HCT116 (cell line): ENCODE measurements around the gene FBP1. TPM values are rescaled to one million over a fixed set of nuclear protein-coding genes. Genes with fewer than 3 reads are reported as not detected.
"Not testable (repeated sequence)": the region's sequence is repeated elsewhere in the genome, so short reads cannot be mapped to it uniquely, and the experiment has no call there.

Source experiments
- ATAC-seq: fragments of 200-7000 bp; cut with Tn5 transposase; 2 replicates; pipeline ENCODE4 v1.9.1; 2020; ENCODE audit warnings: mild to moderate bottlenecking, moderate library complexity
- BruUV-seq: library from RNA; stranded (reverse); fragments of 400-500 nt; replicated peaks from 2 replicates; lab custom pipeline; 2021; lab: Mats Ljungman, UMichigan
- CTCF ChIA-PET: fragments of 300-600 bp; sonication (Branson Sonifier 250); formaldehyde crosslinking; loops from one replicate; lab custom pipeline; 2021; ENCODE audit warnings: antibody characterized with exemption; lab: Charles Lee
- POLR2A ChIA-PET: fragments of 300-600, 350-600 bp; sonication (Branson Sonifier 250); formaldehyde crosslinking; loops from one replicate; lab custom pipeline; 2021; ENCODE audit warnings: antibody characterized with exemption; lab: Charles Lee
- RAD21 ChIA-PET, 2 experiments: fragments of 300-600 bp; sonication (Branson Sonifier 250); formaldehyde crosslinking; loops; one replicate each; lab custom pipeline; 2023; ENCODE audit warnings: low total read pairs in 2 of 2; ENCODE audit not compliant: uncharacterized antibody in 2 of 2, unreplicated experiment in 2 of 2, low non-redundant PET in 1 of 2; lab: Charles Lee
- DNase-seq: peaks from one replicate; pipeline ENCODE4 v3.0.0-alpha.2; 2010; ENCODE audit warnings: low read depth, low spot score
- H2AFZ ChIP-seq: fragments of 200-600 bp; shearing (Covaris generic), sonication (generic); 2 replicates; pipeline ENCODE4 v1.6.1; 2017; ENCODE audit warnings: low read depth, mixed run types, mixed read lengths, antibody characterized with exemption, low read length; ENCODE audit not compliant: poor library complexity, severe bottlenecking
- H3K27ac ChIP-seq: 2 replicates; pipeline ENCODE4 v1.5.1; 2012; ENCODE audit warnings: low read depth, low read length
- H3K27me3 ChIP-seq: fragments of 200-600 bp; sonication (generic); 2 replicates; pipeline ENCODE4 v1.6.1; 2016; ENCODE audit warnings: mixed run types, low read length, mixed read lengths; ENCODE audit not compliant: insufficient read depth
- H3K36me3 ChIP-seq, 2 experiments: fragments of 200-500 bp in 1 of 2; fragments of 200-600 bp in 1 of 2; sonication (Bioruptor generic) in 1 of 2; sonication (generic) in 1 of 2; 2 replicates each; pipeline versions ENCODE4 v1.5.1 to v1.6.1; 2014 to 2016; ENCODE audit warnings: low read length in 2 of 2, inconsistent platforms in 1 of 2, mixed read lengths in 1 of 2, mixed run types in 1 of 2; ENCODE audit not compliant: insufficient read depth in 2 of 2, control insufficient read depth in 1 of 2
- H3K4me1 ChIP-seq, 2 experiments: fragments of 200-600 bp in 1 of 2; sonication (generic) in 1 of 2; 2 replicates each; pipeline versions ENCODE4 v1.5.1 to v1.6.1; 2012 to 2017; ENCODE audit warnings: low read length in 2 of 2, inconsistent platforms in 1 of 2, mild to moderate bottlenecking in 1 of 2, mixed read lengths in 1 of 2, mixed run types in 1 of 2, moderate library complexity in 1 of 2; ENCODE audit not compliant: insufficient read depth in 2 of 2, control insufficient read depth in 1 of 2
- H3K4me2 ChIP-seq: fragments of 200-600 bp; sonication (generic); 2 replicates; pipeline ENCODE4 v1.6.1; 2017; ENCODE audit warnings: mixed run types, low read length, mixed read lengths
- H3K4me3 ChIP-seq, 2 experiments: fragments of 200-600 bp in 1 of 2; sonication (generic) in 1 of 2; replicated peaks in 1 of 2; 2 replicates each; pipeline ENCODE4 v1.5.1; 2011 to 2016; ENCODE audit warnings: low read length in 2 of 2, control low read depth in 1 of 2, low read depth in 1 of 2, mild to moderate bottlenecking in 1 of 2, mixed read lengths in 1 of 2, mixed run types in 1 of 2
- H3K79me2 ChIP-seq: fragments of 200-600 bp; sonication (generic); 2 replicates; pipeline ENCODE4 v1.6.1; 2017; ENCODE audit warnings: mild to moderate bottlenecking, mixed run types, low read length, moderate library complexity, mixed read lengths; ENCODE audit not compliant: insufficient read depth
- H3K9ac ChIP-seq: fragments of 200-600 bp; sonication (generic); 2 replicates; pipeline ENCODE4 v1.6.1; 2016; ENCODE audit warnings: low read length, mixed read lengths
- H3K9me2 ChIP-seq: fragments of 200-600 bp; sonication (generic), shearing (Covaris generic); 2 replicates; pipeline ENCODE4 v1.6.1; 2017; ENCODE audit warnings: mixed run types, mild to moderate bottlenecking, moderate library complexity; ENCODE audit not compliant: insufficient read depth
- H3K9me3 ChIP-seq, 2 experiments: fragments of 200-500 bp in 1 of 2; fragments of 200-600 bp in 1 of 2; sonication (Bioruptor generic) in 1 of 2; sonication (generic) in 1 of 2; 2 replicates each; pipeline ENCODE4 v1.6.1; 2014 to 2017; ENCODE audit warnings: low read length in 2 of 2, mixed read lengths in 2 of 2, inconsistent platforms in 1 of 2, low read depth in 1 of 2, mild to moderate bottlenecking in 1 of 2, mixed run types in 1 of 2, moderate library complexity in 1 of 2; ENCODE audit not compliant: control insufficient read depth in 1 of 2, insufficient read depth in 1 of 2
- H4K20me1 ChIP-seq: fragments of 200-600 bp; sonication (generic), shearing (Covaris generic); 2 replicates; pipeline ENCODE4 v1.6.1; 2017; ENCODE audit warnings: mixed run types, mild to moderate bottlenecking, moderate library complexity; ENCODE audit not compliant: insufficient read depth
- ATF3 ChIP-seq: IDR thresholded peaks from 2 replicates; pipeline ENCODE4 v1.6.1; 2012
- CBX3 ChIP-seq: IDR thresholded peaks from 2 replicates; pipeline ENCODE4 v1.6.1; 2012; ENCODE audit warnings: low read depth
- CEBPB ChIP-seq: IDR thresholded peaks from 2 replicates; pipeline ENCODE4 v1.6.1; 2012; ENCODE audit warnings: low read depth
- CTCF ChIP-seq, 3 experiments: fragments of 200-600 bp in 1 of 3; sonication (generic) in 1 of 3; IDR thresholded peaks in 2 of 3; conservative IDR thresholded peaks in 1 of 3; 2 replicates each; pipeline ENCODE4 v1.5.1; 2012 to 2017; ENCODE audit warnings: low read depth in 2 of 3, low read length in 2 of 3, antibody characterized with exemption in 1 of 3, borderline replicate concordance in 1 of 3, control low read depth in 1 of 3, mild to moderate bottlenecking in 1 of 3, mixed read lengths in 1 of 3, mixed run types in 1 of 3, moderate library complexity in 1 of 3; ENCODE audit not compliant: insufficient read depth in 1 of 3
- EGR1 ChIP-seq: IDR thresholded peaks from 2 replicates; pipeline ENCODE4 v1.6.1; 2012; ENCODE audit warnings: low read depth
- POLR2AphosphoS5 ChIP-seq: IDR thresholded peaks from 2 replicates; pipeline ENCODE4 v1.6.1; 2011; ENCODE audit warnings: mild to moderate bottlenecking, low read depth, low read length, moderate library complexity
- RAD21 ChIP-seq: IDR thresholded peaks from 2 replicates; pipeline ENCODE4 v1.6.1; 2012; ENCODE audit warnings: low read depth, mild to moderate bottlenecking
- SRF ChIP-seq: IDR thresholded peaks from 2 replicates; pipeline ENCODE4 v1.6.1; 2012; ENCODE audit warnings: low read depth
- TCF7L2 ChIP-seq: IDR thresholded peaks from 2 replicates; pipeline ENCODE4 v1.7.0; 2011; ENCODE audit warnings: borderline replicate concordance, inconsistent platforms; ENCODE audit not compliant: insufficient read depth, insufficient read length; ENCODE audit errors: extremely low read depth
- YY1 ChIP-seq: IDR thresholded peaks from 2 replicates; pipeline ENCODE4 v1.6.1; 2011; ENCODE audit warnings: low read length, low read depth, moderate library complexity, mild to moderate bottlenecking; ENCODE audit not compliant: insufficient replicate concordance; ENCODE audit errors: extremely low read depth
- intact Hi-C: fragments of 100-400 bp; cut with micrococcal nuclease; formaldehyde crosslinking; loops from 2 replicates; pipeline ENCODE4 v1.10.0; 2022
- total RNA-seq: library from RNA; stranded (reverse); gene quantifications from one replicate; pipeline ENCODE4 v1.2.1, GENCODE V29; 2021; ENCODE audit not compliant: unreplicated experiment
- TF ChIP-seq, protein P1 (sequence below): IDR thresholded peaks from 2 replicates; pipeline ENCODE4 v1.6.1; 2012

The FBP1 gene
- total RNA-seq, 1 experiment from 2014 or later = 0.42 TPM

DNA sequence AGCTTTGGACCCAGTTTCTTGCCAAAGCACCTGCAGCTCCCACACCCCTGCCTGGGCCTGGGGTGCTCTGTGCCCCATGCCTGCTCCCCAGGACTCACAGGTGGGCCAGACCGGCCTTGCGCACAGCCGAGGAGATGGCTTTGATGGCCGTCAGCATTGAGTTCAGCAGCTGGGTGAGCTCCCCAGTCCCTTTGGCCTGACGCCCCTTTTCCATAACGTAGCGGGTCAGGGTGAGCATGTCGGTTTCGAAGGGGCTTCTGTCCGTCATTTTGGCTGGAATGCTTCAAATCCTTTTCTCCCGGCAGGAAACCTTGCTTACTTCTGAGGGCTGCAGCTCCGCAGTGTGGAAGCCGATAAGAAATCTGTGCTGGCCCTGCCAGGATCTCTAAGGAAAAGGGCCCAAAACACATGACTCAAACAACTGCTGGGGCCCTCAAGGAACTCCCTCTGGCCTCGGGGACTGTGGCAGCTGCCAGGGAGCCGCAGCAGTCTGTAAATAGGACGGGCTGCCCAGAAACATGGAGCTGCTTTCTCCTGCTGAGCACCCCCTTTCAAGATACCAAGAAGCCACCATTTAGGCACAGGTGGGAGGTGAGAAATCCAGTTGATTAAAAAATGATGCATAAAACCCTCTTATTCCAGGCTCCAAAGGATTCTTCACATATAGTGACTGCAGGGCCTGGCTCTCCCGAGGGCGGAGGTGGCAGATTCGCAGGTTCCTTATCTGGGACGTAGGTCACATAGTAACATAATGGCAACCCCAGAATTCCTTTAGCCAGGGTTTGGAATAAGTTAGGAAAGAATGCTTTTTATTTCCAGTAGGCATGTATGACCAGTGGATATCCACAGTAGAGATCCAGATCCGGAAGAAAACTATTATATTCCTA is 45.6 kb downstream of the FBP1 start, which contains the start of gene FBP2:
Gene FBP2 (minus strand): TSS at position 366 of the 887 bp plus-strand sequence. CDS start 98 bp downstream, at position 268.
- H3K36me3 ChIP-seq = no peaks in the 10 kb centered on the region
- no peaks in the 10 kb centered on the region for H4K20me1 ChIP-seq
- CTCF ChIA-PET = no interaction called here
- H3K9ac ChIP-seq = no peak within 1 kb of the TSS
- no peaks in the 10 kb centered on the region for H3K9me3 ChIP-seq
- no peak within 1 kb of the TSS for H2AFZ ChIP-seq
- H3K4me2 ChIP-seq = no peak within 1 kb of the TSS
- H3K27ac ChIP-seq = no peak within 1 kb of the TSS
- H3K27me3 ChIP-seq = 0 out of 2 replicates have a peak, but pooled peaks cover 5% of the 10 kb centered on the region
- BruUV-seq = no TSS peak
- intact Hi-C loops = no loop called here
- no peak for ATAC-seq
- TF ChIP-seq CTCF (IDR thresholded peaks at IDR 0.05 in 2 of 3, conservative IDR thresholded peaks at IDR 0.05 in 1 of 3; ENCODE audit: borderline replicate concordance in 1 of 3, insufficient read depth in 1 of 3, low read depth in 2 of 3, low read length in 2 of 3) (no peak), RAD21 (no peak), YY1 (no peak), POLR2AphosphoS5 (no peak), CEBPB (no peak), ATF3 (no peak), SRF (no peak), TCF7L2 (no peak), CBX3 (no peak), EGR1 (no peak)
- TF ChIP-seq, protein P1, sequence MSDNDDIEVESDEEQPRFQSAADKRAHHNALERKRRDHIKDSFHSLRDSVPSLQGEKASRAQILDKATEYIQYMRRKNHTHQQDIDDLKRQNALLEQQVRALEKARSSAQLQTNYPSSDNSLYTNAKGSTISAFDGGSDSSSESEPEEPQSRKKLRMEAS = no peak
- no peak for DNase-seq
- POLR2A ChIA-PET = no interaction called here
- no peaks in the 10 kb centered on the region for H3K4me1 ChIP-seq
- H3K79me2 ChIP-seq = no peaks in the 10 kb centered on the region
- RAD21 ChIA-PET = no interaction called here
- no peaks in the 10 kb centered on the region for H3K9me2 ChIP-seq
- no peak within 1 kb of the TSS for H3K4me3 ChIP-seq

DNA sequence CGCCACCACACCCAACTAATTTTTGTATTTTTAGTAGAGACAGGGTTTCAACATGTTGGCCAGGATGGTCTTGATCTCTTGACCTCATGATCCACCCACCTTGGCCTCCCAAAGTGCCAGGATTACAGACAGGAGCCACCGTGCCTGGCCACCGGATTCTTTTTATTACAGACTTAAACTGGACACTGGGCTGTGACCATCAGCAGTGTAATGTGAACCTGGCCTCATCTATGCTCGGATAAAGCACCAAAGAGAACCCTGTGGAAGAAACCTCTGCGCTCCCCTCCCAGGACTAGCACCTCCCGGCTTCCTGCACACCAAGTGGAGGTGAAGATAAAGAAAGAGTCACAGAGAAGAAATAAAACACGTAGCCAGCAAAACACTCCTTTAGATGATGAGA is 46.6 kb downstream of the FBP1 start:
- H3K9me3 ChIP-seq, H3K4me3 ChIP-seq, H3K4me1 ChIP-seq, ATAC-seq, POLR2A ChIA-PET, H3K36me3 ChIP-seq, H2AFZ ChIP-seq, BruUV-seq, H3K79me2 ChIP-seq, H3K27ac ChIP-seq, RAD21 ChIA-PET, CTCF ChIA-PET, H3K9me2 ChIP-seq, H3K9ac ChIP-seq, H4K20me1 ChIP-seq, H3K4me2 ChIP-seq, intact Hi-C loops, DNase-seq, H3K27me3 ChIP-seq: not testable (repeated sequence)
